Subcutaneous adipose tissue (tissue), 4 donors: ENCODE results near the gene PPP3R1. TPM values are rescaled to one million over a fixed set of nuclear protein-coding genes. Genes with fewer than 3 reads are reported as not detected.

Experiments used
- total RNA-seq, 4 donors: library from RNA; depleted of rRNA; stranded (reverse); fragments of >200 nt; gene quantifications; one replicate each; pipeline ENCODE4 v1.1.0, GENCODE V29; 2016
- TF ChIP-seq, protein P1 (sequence below): fragments of 450-650 bp; IDR thresholded peaks from one replicate; pipeline ENCODE4 v1.5.1; 2016; ENCODE audit warnings: low read depth, mild to moderate bottlenecking, control low read depth, antibody characterized with exemption, moderate library complexity

The PPP3R1 gene
- total RNA-seq, 4 donors from 2014 or later = 68.6 to 86.3 (median 70.1) TPM

DNA sequence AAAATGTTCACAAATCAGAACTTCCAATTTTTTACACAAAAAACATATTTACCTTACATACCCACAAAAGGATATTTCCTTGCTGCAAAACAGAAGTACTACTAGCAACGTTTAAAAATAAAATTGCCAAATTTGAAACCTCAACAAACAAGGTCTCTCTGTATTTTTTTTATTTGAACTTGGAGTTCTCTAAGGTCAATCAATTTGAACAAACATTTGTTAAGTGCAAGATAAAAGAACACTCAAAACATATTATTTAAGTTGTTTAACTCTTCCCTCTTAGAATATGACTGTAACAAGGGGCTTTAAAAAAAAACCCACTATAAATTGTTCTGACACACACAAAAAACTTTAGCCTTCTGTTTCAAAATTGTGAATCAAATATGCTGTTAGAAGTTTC is 65.0 kb downstream of the PPP3R1 start:
- TF ChIP-seq, protein P1, sequence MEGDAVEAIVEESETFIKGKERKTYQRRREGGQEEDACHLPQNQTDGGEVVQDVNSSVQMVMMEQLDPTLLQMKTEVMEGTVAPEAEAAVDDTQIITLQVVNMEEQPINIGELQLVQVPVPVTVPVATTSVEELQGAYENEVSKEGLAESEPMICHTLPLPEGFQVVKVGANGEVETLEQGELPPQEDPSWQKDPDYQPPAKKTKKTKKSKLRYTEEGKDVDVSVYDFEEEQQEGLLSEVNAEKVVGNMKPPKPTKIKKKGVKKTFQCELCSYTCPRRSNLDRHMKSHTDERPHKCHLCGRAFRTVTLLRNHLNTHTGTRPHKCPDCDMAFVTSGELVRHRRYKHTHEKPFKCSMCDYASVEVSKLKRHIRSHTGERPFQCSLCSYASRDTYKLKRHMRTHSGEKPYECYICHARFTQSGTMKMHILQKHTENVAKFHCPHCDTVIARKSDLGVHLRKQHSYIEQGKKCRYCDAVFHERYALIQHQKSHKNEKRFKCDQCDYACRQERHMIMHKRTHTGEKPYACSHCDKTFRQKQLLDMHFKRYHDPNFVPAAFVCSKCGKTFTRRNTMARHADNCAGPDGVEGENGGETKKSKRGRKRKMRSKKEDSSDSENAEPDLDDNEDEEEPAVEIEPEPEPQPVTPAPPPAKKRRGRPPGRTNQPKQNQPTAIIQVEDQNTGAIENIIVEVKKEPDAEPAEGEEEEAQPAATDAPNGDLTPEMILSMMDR = no peak

DNA sequence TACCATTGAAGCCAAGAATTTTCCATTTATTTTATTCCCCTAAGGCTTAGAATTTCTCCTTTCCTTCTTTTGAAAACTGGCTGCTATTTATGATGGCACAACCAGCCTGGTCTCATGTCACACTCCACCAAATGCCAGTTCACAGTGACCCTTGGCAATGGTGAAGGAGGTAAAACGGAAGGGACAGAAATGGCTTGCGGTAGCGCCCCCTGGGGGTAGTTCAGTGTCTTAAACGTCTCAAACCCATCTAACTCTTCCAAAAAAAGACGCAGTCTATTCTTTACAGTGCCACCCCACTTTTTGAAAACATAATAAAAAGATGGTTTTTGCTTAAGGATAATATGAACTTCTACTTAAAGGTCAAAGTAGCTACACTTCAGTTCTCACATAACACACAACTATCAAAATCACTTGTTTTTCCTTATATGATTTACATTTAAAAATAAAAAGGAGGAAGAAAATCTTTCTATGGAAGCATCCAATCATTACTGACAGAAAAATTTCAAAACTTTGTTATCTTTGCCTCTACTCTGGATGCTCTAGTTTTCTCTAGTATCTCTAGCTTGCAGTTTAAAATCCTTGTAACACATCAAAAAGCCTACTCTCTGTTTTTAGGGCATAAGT is 66.7 kb downstream of the PPP3R1 start:
- TF ChIP-seq, protein P1 = no peak

DNA sequence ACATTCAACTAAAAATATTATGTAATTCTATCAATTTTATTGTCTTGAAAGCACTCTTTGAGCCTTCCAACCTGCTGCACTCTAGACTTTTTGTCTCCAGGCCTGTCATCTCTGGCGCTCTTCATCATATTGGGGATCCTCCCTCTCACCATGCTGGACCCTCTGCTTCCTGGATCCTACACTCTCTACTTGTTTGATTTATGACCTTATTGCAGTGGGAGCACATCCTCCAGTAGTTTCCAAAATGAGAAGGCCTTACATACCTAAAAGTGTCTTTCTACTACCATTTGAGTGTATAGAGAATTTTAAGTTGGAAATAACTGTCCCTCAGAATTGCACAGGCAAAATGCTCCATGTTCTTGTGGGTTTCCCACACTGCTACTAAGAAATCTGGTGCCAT is 69.4 kb downstream of the PPP3R1 start:
- TF ChIP-seq, protein P1 = no peak

DNA sequence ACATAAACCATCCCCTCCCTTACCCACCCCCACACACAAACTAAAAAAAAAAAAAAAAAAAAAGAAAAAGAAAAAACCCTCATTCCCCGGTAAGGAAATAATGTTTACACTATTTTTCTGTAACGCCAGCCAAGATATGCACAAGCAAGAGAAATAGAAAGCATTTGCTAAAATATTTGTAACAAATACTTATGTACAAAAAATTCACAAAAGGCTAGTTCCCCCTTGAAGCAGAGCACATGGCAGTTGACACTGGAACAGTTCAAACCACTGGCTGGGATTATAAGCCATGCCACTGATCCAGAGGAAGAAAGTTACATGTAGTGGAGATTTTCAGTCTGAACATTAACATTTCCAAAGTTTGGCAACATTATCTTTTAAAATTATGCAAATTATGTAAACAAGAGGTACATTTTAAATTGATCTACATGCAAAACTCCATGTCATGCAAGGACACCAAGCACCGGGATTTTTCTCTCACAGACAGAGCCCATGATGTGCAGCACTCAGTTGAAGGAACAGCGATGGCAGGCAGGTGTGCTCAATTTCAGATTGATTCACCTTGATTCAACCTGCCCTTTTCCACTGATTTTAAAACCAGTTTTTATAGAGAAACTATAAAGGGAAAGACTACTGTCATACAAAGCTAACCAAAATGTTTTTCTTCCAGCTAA is 73.2 kb downstream of the PPP3R1 start:
- TF ChIP-seq, protein P1 = no peak

DNA sequence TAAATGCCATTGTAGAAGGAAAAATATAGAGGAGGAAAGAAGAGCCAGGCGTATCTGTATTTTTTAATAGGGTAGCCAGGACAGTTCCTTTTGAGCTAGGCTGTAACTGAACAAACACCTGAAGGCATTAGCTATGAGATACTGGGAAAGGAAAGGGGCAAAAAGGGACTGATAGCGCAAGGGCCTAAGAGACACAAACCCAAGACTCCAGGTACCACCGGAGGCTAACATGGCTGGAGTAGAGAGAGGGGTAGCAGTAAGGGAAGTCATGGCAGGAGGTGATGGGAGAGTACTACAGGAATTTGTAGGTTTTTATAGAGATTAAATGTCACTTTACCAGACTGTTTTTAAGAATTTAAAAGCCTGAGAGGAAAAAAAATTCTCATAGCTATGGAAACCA is 73.9 kb downstream of the PPP3R1 start:
- TF ChIP-seq, protein P1 = no peak

DNA sequence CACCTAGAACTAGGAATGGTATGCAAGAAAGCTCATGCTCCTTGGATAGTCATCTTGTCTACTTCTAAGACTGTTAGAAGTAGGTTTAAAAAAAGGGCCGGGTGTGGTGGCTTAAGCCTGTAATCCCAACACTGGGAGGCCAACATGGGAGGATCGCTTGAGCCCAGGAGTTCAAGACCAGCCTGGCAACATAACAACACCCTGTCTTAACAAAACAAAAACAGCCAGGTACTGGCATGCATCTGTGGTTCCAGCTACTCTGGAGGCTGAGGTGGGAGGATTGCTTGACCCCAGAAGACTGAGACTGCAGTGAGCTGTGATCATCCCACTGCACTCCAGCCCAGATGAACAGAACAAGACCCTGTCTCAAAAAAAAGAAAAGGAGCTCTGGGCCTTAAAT is 74.8 kb downstream of the PPP3R1 start:
- TF ChIP-seq, protein P1 = no peak

DNA sequence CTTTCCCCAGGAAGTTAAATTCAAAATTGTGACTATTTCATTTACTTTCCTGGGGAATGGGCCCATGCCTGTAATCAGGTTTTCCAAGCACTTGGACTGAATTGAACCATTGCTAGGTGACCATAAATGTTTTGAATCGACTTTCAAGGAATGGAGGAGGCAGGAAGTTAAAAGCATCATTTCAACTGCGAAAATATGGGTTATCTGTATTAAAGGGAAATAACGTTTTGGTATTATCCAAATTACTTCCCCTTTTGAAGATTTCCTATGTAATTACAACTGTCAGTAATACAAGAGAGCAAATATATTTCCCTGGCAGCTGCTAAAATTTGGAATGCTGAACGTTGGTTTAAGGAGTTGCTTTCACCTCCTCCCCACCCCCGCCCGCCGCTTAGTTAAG is 75.7 kb downstream of the PPP3R1 start:
- TF ChIP-seq, protein P1 = no peak
